ENCODE data around the gene TMEM238. TPM values are rescaled to one million over a fixed set of nuclear protein-coding genes. Genes with fewer than 3 reads are reported as not detected.
"Not testable (repeated sequence)": the region's sequence is repeated elsewhere in the genome, so short reads cannot be mapped to it uniquely, and the experiment has no call there.

TMEM238 gene
- total and polyA plus RNA-seq, 4 donors: 0.94 to 2.4 TPM; not detected in 2

DNA sequence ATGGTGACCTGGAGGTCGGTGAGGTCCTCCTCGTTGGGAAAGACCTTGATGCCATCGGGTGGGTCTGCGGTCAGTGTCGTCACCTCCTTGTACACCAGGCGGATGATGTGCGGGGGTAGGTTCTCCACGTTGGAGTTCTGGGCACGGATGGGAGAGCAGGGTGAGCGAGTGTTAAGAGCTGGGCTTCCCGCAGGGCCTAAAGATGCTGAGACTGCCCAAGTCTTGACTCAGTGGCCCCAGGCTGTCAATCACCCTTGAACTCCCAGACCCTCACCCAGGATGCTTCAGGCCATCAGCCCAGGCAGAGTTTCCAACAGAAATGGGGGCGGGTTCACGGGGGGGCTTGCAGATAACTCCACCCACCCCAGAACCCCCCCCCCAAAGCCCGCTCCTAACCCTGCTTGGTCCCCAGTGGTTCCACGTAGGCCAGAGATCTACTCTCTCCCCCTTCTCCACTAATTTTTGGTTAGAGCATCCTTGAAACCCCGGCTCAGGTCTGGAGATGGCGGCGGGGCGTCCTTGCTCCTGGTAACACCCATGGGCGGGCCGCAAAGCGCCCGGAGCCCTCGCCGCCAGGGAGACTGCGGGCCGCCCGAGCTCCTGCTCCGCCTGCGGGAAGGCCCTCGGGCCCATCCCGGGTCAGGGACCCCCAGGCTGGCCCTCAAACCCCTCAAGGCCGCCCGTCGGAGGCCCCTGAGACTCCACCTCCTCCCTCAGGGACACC, 22.9 kb upstream of the TMEM238 start:
- DNase-seq: peak; percentile 60 to 83
- Histone ChIP-seq H3K27me3 (ENCODE audit: control insufficient read depth in 1 of 2, insufficient read depth in 2 of 2, low read length in 1 of 2) (no peaks in the 10 kb centered on the region), H3K27ac (ENCODE audit: low read depth in 1 of 2, low read length in 2 of 2) (peak overlapping the region; percentile 24 to 81), H3K4me1 (ENCODE audit: control insufficient read depth in 1 of 2, insufficient read depth in 2 of 2, low read length in 2 of 2) (peaks cover 0 to 2% of the 10 kb centered on the region in 2 donors), H3K9me3 (ENCODE audit: control insufficient read depth, low read length) (no peaks in the 10 kb centered on the region), H3K36me3 (ENCODE audit: control insufficient read depth in 1 of 2, insufficient read depth in 2 of 2, low read length in 1 of 2) (no peaks in the 10 kb centered on the region), H3K4me3 (ENCODE audit: low read length in 2 of 2) (peak overlapping the region; percentile 40 to 58)
- WGBS, 2 donors: 10 to 11% methylated on average over 35 of the region's 35 CpGs
- intact Hi-C loops (cut with DNase I): loop anchor here in 1 of 2 donors (1.0 kb wide), 1 partner anchor 22 kb away; the partner anchor contains the start of gene RPL28
- peak; percentile 2 for ATAC-seq (ENCODE audit: low FRiP score)

DNA sequence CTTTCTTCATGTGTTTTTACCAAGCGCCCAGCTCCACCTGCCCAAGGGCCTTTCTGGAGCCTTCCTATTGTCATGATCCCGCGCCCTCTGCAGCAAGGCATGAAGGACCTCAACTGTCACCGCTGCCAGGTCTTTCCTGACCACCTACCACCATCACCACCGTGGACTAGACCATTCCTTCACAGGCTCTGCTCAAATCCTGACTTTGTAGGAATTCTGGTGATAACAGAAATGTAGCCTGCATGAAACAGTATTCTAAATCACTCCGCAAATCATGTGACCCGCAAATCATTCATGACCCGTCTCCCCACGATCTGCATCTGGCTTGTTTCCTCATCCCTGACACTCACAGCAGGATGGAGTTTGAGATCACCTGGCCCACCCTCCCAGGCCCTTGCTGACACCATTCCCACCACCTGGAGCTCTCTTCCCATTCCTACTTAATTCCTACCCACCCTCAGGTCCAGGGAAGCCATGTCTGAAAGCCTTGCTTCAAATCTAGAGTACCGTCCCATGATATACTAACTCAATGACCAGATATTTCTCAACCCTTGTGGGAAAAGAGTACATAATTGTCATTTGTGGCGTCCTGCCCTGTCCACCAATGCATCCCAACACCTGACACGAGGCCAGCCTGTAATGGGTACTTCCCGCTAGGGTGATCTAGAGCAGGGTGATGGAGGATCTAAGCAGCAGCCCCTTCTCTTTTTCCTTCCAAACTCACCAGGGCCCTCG, 22.2 kb upstream of the TMEM238 start:
- Histone ChIP-seq H3K27me3 (ENCODE audit: control insufficient read depth in 1 of 2, insufficient read depth in 2 of 2, low read length in 1 of 2) (no peaks in the 10 kb centered on the region), H3K4me1 (ENCODE audit: control insufficient read depth in 1 of 2, insufficient read depth in 2 of 2, low read length in 2 of 2) (peaks cover 0 to 2% of the 10 kb centered on the region in 2 donors), H3K9me3 (ENCODE audit: control insufficient read depth, low read length) (no peaks in the 10 kb centered on the region), H3K36me3 (ENCODE audit: control insufficient read depth in 1 of 2, insufficient read depth in 2 of 2, low read length in 1 of 2) (no peaks in the 10 kb centered on the region), H3K27ac (ENCODE audit: low read depth in 1 of 2, low read length in 2 of 2) (no peak overlapping the region), H3K4me3 (ENCODE audit: low read length in 2 of 2) (peak overlapping the region in 1 of 2 donors; percentile 58)
- intact Hi-C loops (cut with DNase I): no loop called here
- 75 to 79% methylated on average over 14 of the region's 14 CpGs for WGBS, 2 donors
- DNase-seq (no peak), ATAC-seq (ENCODE audit: low FRiP score) (no peak)

DNA sequence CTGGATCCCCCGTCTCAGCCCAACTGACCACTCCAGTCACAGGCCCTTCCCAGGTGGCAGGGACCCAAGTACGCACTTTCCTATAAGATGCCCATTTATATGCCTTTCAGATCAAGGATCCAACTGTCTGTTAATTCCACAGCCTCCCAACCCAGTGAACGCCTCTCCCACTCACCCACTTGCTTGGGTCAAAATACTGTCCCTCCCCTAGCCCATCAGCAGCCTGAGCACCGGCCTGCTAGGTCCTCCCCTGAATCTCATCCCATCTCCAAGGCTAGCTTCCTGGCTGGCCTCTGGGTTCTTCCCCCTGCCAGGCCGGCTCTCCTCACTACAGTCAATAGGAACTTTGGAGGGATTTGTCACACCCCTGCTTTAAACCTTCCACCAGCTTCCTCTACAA, 21.5 kb upstream of the TMEM238 start:
- Histone ChIP-seq H3K4me1 (ENCODE audit: control insufficient read depth in 1 of 2, insufficient read depth in 2 of 2, low read length in 2 of 2) (peaks cover 0 to 2% of the 10 kb centered on the region in 2 donors), H3K27me3 (ENCODE audit: control insufficient read depth in 1 of 2, insufficient read depth in 2 of 2, low read length in 1 of 2) (no peaks in the 10 kb centered on the region), H3K36me3 (ENCODE audit: control insufficient read depth in 1 of 2, insufficient read depth in 2 of 2, low read length in 1 of 2) (no peaks in the 10 kb centered on the region), H3K27ac (ENCODE audit: low read depth in 1 of 2, low read length in 2 of 2) (no peak overlapping the region), H3K4me3 (ENCODE audit: low read length in 2 of 2) (no peak overlapping the region), H3K9me3 (ENCODE audit: control insufficient read depth, low read length) (no peaks in the 10 kb centered on the region)
- DNase-seq (no peak), ATAC-seq (ENCODE audit: low FRiP score) (no peak)
- WGBS, 2 donors: 80 to 82% methylated on average over 5 of the region's 5 CpGs
- intact Hi-C loops (cut with DNase I): no loop called here

DNA sequence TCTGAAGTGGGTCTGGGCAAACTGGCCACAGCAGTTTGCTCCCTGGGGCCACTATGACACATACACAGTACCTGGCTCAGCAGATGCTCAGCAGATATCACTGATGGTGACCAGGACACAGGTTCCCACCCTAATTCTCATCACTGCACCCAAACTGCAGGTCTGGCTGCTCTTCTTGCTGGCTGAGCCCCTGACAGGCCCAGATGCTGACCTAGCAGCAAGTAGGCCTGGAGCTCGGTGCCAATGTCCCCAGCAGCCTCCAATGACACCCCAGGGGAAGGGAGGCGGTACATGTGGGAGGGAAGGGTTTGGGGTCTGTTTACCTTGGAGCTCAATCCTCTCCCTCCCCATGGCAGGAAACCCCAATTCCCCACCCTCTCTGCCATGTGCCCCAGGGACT, 18.4 kb upstream of the TMEM238 start:
- WGBS, 2 donors: 81 to 84% methylated on average over 2 of the region's 2 CpGs
- no peaks in the 10 kb centered on the region for H3K9me3 ChIP-seq (ENCODE audit: control insufficient read depth, low read length)
- peaks cover 0 to 2% of the 10 kb centered on the region in 2 donors for H3K4me1 ChIP-seq (ENCODE audit: control insufficient read depth in 1 of 2, insufficient read depth in 2 of 2, low read length in 2 of 2)
- no peaks in the 10 kb centered on the region for H3K27me3 ChIP-seq (ENCODE audit: control insufficient read depth in 1 of 2, insufficient read depth in 2 of 2, low read length in 1 of 2)
- DNase-seq: no peak
- no peak for ATAC-seq (ENCODE audit: low FRiP score)
- no peak overlapping the region for H3K4me3 ChIP-seq (ENCODE audit: low read length in 2 of 2)
- H3K36me3 ChIP-seq (ENCODE audit: control insufficient read depth in 1 of 2, insufficient read depth in 2 of 2, low read length in 1 of 2): no peaks in the 10 kb centered on the region
- no peak overlapping the region for H3K27ac ChIP-seq (ENCODE audit: low read depth in 1 of 2, low read length in 2 of 2)
- intact Hi-C loops (cut with DNase I): no loop called here

DNA sequence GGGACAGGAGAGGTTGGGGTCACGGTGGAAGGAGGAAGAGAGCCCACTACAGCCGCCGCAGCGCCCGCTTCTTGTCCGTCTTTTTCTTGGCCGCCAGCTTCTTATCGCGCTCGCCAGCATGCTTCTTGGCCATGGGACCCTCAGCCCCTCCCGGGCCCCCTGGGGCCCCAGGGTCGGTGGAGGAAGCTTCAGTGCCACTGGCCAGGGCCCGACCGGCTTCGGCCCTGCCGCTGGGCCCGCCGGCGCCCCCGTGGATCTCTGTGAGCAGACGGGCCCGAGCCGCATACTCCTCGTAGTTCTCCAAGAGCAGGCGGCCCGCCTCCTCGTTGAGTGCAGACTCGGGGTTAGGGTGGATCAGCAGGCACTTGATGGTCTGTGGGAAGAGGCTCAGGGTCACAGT, 17.3 kb upstream of the TMEM238 start:
- H3K36me3 ChIP-seq (ENCODE audit: control insufficient read depth in 1 of 2, insufficient read depth in 2 of 2, low read length in 1 of 2); DNase-seq; H3K4me1 ChIP-seq (ENCODE audit: control insufficient read depth in 1 of 2, insufficient read depth in 2 of 2, low read length in 2 of 2); H3K27me3 ChIP-seq (ENCODE audit: control insufficient read depth in 1 of 2, insufficient read depth in 2 of 2, low read length in 1 of 2); H3K4me3 ChIP-seq (ENCODE audit: low read length in 2 of 2); H3K9me3 ChIP-seq (ENCODE audit: control insufficient read depth, low read length); intact Hi-C loops (cut with DNase I); H3K27ac ChIP-seq (ENCODE audit: low read depth in 1 of 2, low read length in 2 of 2); ATAC-seq (ENCODE audit: low FRiP score): not testable (repeated sequence)
- WGBS, 2 donors: 88% methylated on average over 14 to 23 of the region's 28 CpGs

DNA sequence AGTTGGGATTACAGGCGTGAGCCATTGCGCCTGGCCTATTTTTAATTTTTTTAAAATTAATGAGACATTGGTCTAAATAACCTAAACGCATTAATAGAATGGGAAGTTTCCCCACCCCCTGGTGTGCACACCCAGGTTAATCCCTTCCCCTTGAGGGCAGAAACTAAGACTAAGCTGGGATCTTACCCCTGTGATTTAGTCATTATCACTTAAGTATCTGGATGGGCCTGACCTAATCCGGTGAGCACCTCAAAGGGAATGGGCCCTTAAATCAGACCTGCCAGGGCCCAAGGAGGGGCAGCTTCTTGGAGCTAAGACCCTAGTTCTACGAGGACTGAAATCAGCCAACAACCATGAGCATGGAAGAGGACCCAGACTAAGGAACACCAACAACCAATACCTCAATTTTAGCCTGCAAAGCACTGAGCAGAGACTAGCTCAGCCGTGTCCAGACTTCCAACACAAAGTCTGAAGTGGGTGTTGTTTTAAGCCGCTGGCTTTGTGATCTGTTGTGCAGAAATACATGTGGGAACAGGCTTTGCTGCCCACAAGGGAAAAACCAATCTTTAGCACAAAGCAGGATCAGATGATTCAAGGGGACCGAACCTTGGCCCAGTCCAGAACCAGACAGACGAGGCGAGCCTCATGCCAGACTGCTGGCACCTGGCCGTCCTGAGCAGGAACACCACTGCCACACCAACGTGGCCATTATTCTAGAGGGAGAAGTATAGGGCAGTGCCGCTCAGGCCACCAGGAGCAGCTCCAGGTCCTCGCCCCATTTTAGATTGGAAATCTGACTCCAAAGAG, 16.4 kb upstream of the TMEM238 start:
- WGBS, 2 donors: 72 to 76% methylated on average over 14 of the region's 14 CpGs
- no peaks in the 10 kb centered on the region for H3K9me3 ChIP-seq (ENCODE audit: control insufficient read depth, low read length)
- intact Hi-C loops (cut with DNase I): no loop called here
- H3K4me3 ChIP-seq (ENCODE audit: low read length in 2 of 2): no peak overlapping the region
- ATAC-seq (ENCODE audit: low FRiP score) (no peak), DNase-seq (no peak)
- H3K36me3 ChIP-seq (ENCODE audit: control insufficient read depth in 1 of 2, insufficient read depth in 2 of 2, low read length in 1 of 2): no peaks in the 10 kb centered on the region
- H3K4me1 ChIP-seq (ENCODE audit: control insufficient read depth in 1 of 2, insufficient read depth in 2 of 2, low read length in 2 of 2): no peaks in the 10 kb centered on the region
- no peaks in the 10 kb centered on the region for H3K27me3 ChIP-seq (ENCODE audit: control insufficient read depth in 1 of 2, insufficient read depth in 2 of 2, low read length in 1 of 2)
- H3K27ac ChIP-seq (ENCODE audit: low read depth in 1 of 2, low read length in 2 of 2): no peak overlapping the region

DNA sequence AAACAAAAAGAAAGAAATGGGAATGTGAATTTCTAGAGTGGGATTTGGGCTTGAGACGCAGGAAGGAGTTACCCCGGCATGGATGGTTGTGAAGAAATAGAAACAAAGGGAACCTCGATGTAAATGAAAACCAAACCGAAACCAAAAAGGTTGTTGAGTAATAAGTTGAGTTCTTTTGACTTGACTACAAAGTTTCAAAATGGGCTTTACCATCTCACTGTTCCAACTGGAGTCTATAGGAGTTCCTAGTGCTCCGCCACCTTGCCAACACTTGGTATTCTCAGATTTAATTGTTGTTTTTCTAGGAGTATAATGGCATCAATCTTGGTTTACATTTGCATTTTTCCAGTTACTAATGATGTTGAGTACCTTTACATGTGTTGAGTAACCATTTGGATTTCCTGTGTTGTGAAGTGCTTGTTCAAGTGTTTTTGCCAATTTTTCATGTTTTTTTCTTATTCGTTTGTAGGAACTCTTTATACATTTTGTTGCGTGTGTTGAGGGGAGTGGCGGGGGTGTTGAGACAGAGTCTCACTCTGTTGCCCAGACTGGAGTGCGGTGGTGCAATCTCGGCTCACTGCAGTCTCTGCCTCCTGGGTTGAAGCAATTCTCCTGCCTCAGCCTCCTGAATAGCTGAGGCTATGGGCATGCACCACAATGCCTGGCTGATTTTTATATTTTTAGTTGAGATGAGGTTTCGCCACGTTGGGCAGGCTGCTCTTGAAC, 14.3 kb upstream of the TMEM238 start:
- 80 to 82% methylated on average over 12 of the region's 12 CpGs for WGBS, 2 donors
- ATAC-seq (ENCODE audit: low FRiP score): no peak
- Histone ChIP-seq H3K9me3 (ENCODE audit: control insufficient read depth, low read length) (no peaks in the 10 kb centered on the region), H3K36me3 (ENCODE audit: control insufficient read depth in 1 of 2, insufficient read depth in 2 of 2, low read length in 1 of 2) (no peaks in the 10 kb centered on the region), H3K27me3 (ENCODE audit: control insufficient read depth in 1 of 2, insufficient read depth in 2 of 2, low read length in 1 of 2) (no peaks in the 10 kb centered on the region), H3K4me3 (ENCODE audit: low read length in 2 of 2) (no peak overlapping the region), H3K27ac (ENCODE audit: low read depth in 1 of 2, low read length in 2 of 2) (no peak overlapping the region), H3K4me1 (ENCODE audit: control insufficient read depth in 1 of 2, insufficient read depth in 2 of 2, low read length in 2 of 2) (no peaks in the 10 kb centered on the region)
- intact Hi-C loops (cut with DNase I): no loop called here
- DNase-seq: no peak

Measured in aorta (tissue), 5 donors.